ENCODE data around the gene RAB11FIP4. TPM values are rescaled to one million over a fixed set of nuclear protein-coding genes. Genes with fewer than 3 reads are reported as not detected.

Gene RAB11FIP4
- total and polyA plus RNA-seq, 9 of the 15 experiments (the other 6 are each of a cell fraction or from before 2014, with no cell fraction given) = 0.62 to 16.6 (median 8.9) TPM

- TF ChIP-seq XRCC4 (IDR thresholded peaks at IDR 0.05; ENCODE audit: extremely low read depth, insufficient read depth, insufficient read length) (no peak), MBD2 (IDR thresholded peaks at IDR 0.05; ENCODE audit: borderline replicate concordance, low read depth) (no peak), SMARCA5 (IDR thresholded peaks at IDR 0.05) (no peak), GABPA (tag; conservative IDR thresholded peaks at IDR 0.05; ENCODE audit: low read depth) (peak; percentile 97), CTCFL (IDR thresholded peaks at IDR 0.05; ENCODE audit: borderline replicate concordance, insufficient read depth, low read depth, low read length, poor library complexity, severe bottlenecking) (no peak), DEAF1 (CRISPR knock-in tag; IDR thresholded peaks at IDR 0.05) (no peak), PRPF4 (IDR thresholded peaks at IDR 0.05; ENCODE audit: insufficient read depth, low read depth, low read length, poor library complexity, severe bottlenecking) (no peak), CEBPZ (IDR thresholded peaks at IDR 0.05; ENCODE audit: borderline replicate concordance, low read depth, low read length) (no peak), NCOA6 (IDR thresholded peaks at IDR 0.05) (no peak), BRCA1 (IDR thresholded peaks at IDR 0.05) (no peak), BRCA1 (CRISPR knock-in tag; IDR thresholded peaks at IDR 0.05) (no peak), ELK3 (CRISPR knock-in tag; IDR thresholded peaks at IDR 0.05) (no peak), MXI1 (IDR thresholded peaks at IDR 0.05; ENCODE audit: low read depth, low read length) (no peak), EGR1 (conservative IDR thresholded peaks at IDR 0.05) (peak; percentile 82), GATAD2B (IDR thresholded peaks at IDR 0.05; ENCODE audit: borderline replicate concordance) (peak; percentile 63; the same call in 1 of the 2 replicates), ADNP (tag; IDR thresholded peaks at IDR 0.05) (peak; percentile 95), HMGXB4 (CRISPR knock-in tag; IDR thresholded peaks at IDR 0.05) (peak; percentile 99)
Observed at GRCh38 chr17:31549525-31550388, 158.3 kb downstream of the RAB11FIP4 start (continued).

Data from K562 (cell line).